ENCODE measurements around the gene MYEOV.

- no peak for TF ChIP-seq POLR2A (IDR thresholded peaks at IDR 0.05)
- no peak for TF ChIP-seq CTCF (IDR thresholded peaks at IDR 0.05)
These were observed 20.4 kb upstream of the MYEOV start for GRCh38 chr11:69273571-69273970.

Measured in lower leg skin (tissue), 3 donors.